ENCODE measurements around the gene GRB7. TPM values are rescaled to one million over a fixed set of nuclear protein-coding genes. Genes with fewer than 3 reads are reported as not detected.

GRB7 gene
- polyA plus RNA-seq, 1 donor (not counting 4 experiments of a cell fraction or from before 2014, with no cell fraction given): 4.2 TPM

GRCh38 chr17:39756380-39757079, 18.8 kb downstream of the GRB7 start:
- Histone ChIP-seq H3K27me3 (ENCODE audit: control insufficient read depth, extremely low read depth, insufficient read depth, low read length) (peaks cover 57% of the 10 kb centered on the region), H3K9ac (ENCODE audit: control insufficient read depth, extremely low read depth, insufficient read depth, low read length) (no peak overlapping the region), H3K36me3 (ENCODE audit: control insufficient read depth in 2 of 2, extremely low read depth in 1 of 2, insufficient read depth in 2 of 2, low read length in 2 of 2) (no peaks in the 10 kb centered on the region), H3K4me2 (ENCODE audit: control insufficient read depth, extremely low read depth, insufficient read depth, low read depth, low read length) (no peak overlapping the region), H4K20me1 (ENCODE audit: control insufficient read depth, extremely low read depth, insufficient read depth, low read length) (no peaks in the 10 kb centered on the region), H3K27ac (ENCODE audit: control insufficient read depth, insufficient read depth, low read length) (no peak overlapping the region), H3K9me3 (ENCODE audit: control insufficient read depth, low read depth, low read length) (no peaks in the 10 kb centered on the region), H3K79me2 (ENCODE audit: control insufficient read depth, insufficient read depth, low read length) (no peaks in the 10 kb centered on the region), H3K4me3 (ENCODE audit: control insufficient read depth in 2 of 3, extremely low read depth in 1 of 3, insufficient read depth in 2 of 3, low read depth in 1 of 3, low read length in 3 of 3) (no peak overlapping the region), H3K4me1 (ENCODE audit: control insufficient read depth, extremely low read depth, insufficient read depth, low read length) (no peaks in the 10 kb centered on the region), H3K9me1 (ENCODE audit: control insufficient read depth, extremely low read depth, insufficient read depth, low read length) (no peaks in the 10 kb centered on the region), H2AFZ (ENCODE audit: control insufficient read depth, low read length) (no peak overlapping the region)
- dilution Hi-C loops (cut with MboI; ENCODE audit: extremely low pct_ligation_motif_present, low sequenced_read_pairs): no loop called here
- TF ChIP-seq EZH2 (IDR thresholded peaks at IDR 0.05; ENCODE audit: low read length): no peak
- no peak for TF ChIP-seq CTCF (optimal IDR thresholded peaks at IDR 0.05 in 1 of 3, IDR thresholded peaks at IDR 0.05 in 1 of 3, conservative IDR thresholded peaks at IDR 0.05 in 1 of 3; ENCODE audit: extremely low read depth in 1 of 3, insufficient read depth in 2 of 3, low read length in 3 of 3)
- DNase-seq (ENCODE audit: low read depth, low spot score) (no peak), FAIRE-seq (no peak)

GRCh38 chr17:39757176-39757662, 19.5 kb downstream of the GRB7 start:
- DNase-seq (ENCODE audit: low read depth, low spot score): no peak
- no peaks in the 10 kb centered on the region for H3K9me3 ChIP-seq (ENCODE audit: control insufficient read depth, low read depth, low read length)
- dilution Hi-C loops (cut with MboI; ENCODE audit: extremely low pct_ligation_motif_present, low sequenced_read_pairs): no loop called here
- no peak overlapping the region for H3K9ac ChIP-seq (ENCODE audit: control insufficient read depth, extremely low read depth, insufficient read depth, low read length)
- H3K9me1 ChIP-seq (ENCODE audit: control insufficient read depth, extremely low read depth, insufficient read depth, low read length): no peaks in the 10 kb centered on the region
- H4K20me1 ChIP-seq (ENCODE audit: control insufficient read depth, extremely low read depth, insufficient read depth, low read length): no peaks in the 10 kb centered on the region
- H3K79me2 ChIP-seq (ENCODE audit: control insufficient read depth, insufficient read depth, low read length): no peaks in the 10 kb centered on the region
- peaks cover 64% of the 10 kb centered on the region for H3K27me3 ChIP-seq (ENCODE audit: control insufficient read depth, extremely low read depth, insufficient read depth, low read length)
- H3K4me1 ChIP-seq (ENCODE audit: control insufficient read depth, extremely low read depth, insufficient read depth, low read length): no peaks in the 10 kb centered on the region
- H3K4me3 ChIP-seq (ENCODE audit: control insufficient read depth in 2 of 3, extremely low read depth in 1 of 3, insufficient read depth in 2 of 3, low read depth in 1 of 3, low read length in 3 of 3): no peak overlapping the region
- TF ChIP-seq EZH2 (IDR thresholded peaks at IDR 0.05; ENCODE audit: low read length) (no peak), CTCF (optimal IDR thresholded peaks at IDR 0.05 in 1 of 3, IDR thresholded peaks at IDR 0.05 in 1 of 3, conservative IDR thresholded peaks at IDR 0.05 in 1 of 3; ENCODE audit: extremely low read depth in 1 of 3, insufficient read depth in 2 of 3, low read length in 3 of 3) (no peak)
- H3K4me2 ChIP-seq (ENCODE audit: control insufficient read depth, extremely low read depth, insufficient read depth, low read depth, low read length): no peak overlapping the region
- H2AFZ ChIP-seq (ENCODE audit: control insufficient read depth, low read length): no peak overlapping the region
- no peaks in the 10 kb centered on the region for H3K36me3 ChIP-seq (ENCODE audit: control insufficient read depth in 2 of 2, extremely low read depth in 1 of 2, insufficient read depth in 2 of 2, low read length in 2 of 2)
- H3K27ac ChIP-seq (ENCODE audit: control insufficient read depth, insufficient read depth, low read length): no peak overlapping the region
- FAIRE-seq: no peak
